DND-41 (cell line): ENCODE results near the gene WDR90.

Experiments used
- ATAC-seq: fragments of 200-7000 bp; cut with Tn5 transposase; 3 replicates; pipeline ENCODE4 v1.9.1; 2021; ENCODE audit warnings: low read depth; ENCODE audit not compliant: insufficient read depth
- DNase-seq: peaks from one replicate; pipeline ENCODE4 v3.0.0-alpha.2; 2020
- H2AFZ ChIP-seq: 2 replicates; pipeline ENCODE4 v1.6.0; 2012; ENCODE audit warnings: low read depth, low read length
- H3K27ac ChIP-seq: 2 replicates; pipeline ENCODE4 v1.5.1; 2012; ENCODE audit warnings: low read length, inconsistent platforms
- H3K27me3 ChIP-seq: fragments of 200-600 bp; sonication (generic); 2 replicates; pipeline ENCODE4 v1.6.0; 2012; ENCODE audit warnings: low read length, mild to moderate bottlenecking, inconsistent platforms; ENCODE audit not compliant: insufficient read depth, poor library complexity
- H3K36me3 ChIP-seq: 2 replicates; pipeline ENCODE4 v1.5.1; 2012; ENCODE audit warnings: low read length, inconsistent platforms; ENCODE audit not compliant: insufficient read depth
- H3K4me1 ChIP-seq: 2 replicates; pipeline ENCODE4 v1.5.1; 2012; ENCODE audit warnings: mild to moderate bottlenecking, low read length; ENCODE audit not compliant: insufficient read depth
- H3K4me2 ChIP-seq: 2 replicates; pipeline ENCODE4 v1.6.0; 2012; ENCODE audit warnings: mild to moderate bottlenecking, moderate library complexity, low read length, inconsistent platforms; ENCODE audit not compliant: insufficient read depth
- H3K4me3 ChIP-seq, 2 experiments: fragments of 200-600 bp in 1 of 2; shearing (Covaris generic) in 1 of 2; 2 replicates each; pipeline ENCODE4 v1.5.1; 2012 to 2016; ENCODE audit warnings: inconsistent platforms in 2 of 2, low read length in 2 of 2, mild to moderate bottlenecking in 2 of 2, low read depth in 1 of 2, moderate library complexity in 1 of 2
- H3K79me2 ChIP-seq: 2 replicates; pipeline ENCODE4 v1.6.0; 2012; ENCODE audit warnings: low read length, inconsistent platforms; ENCODE audit not compliant: insufficient read depth
- H3K9ac ChIP-seq: 2 replicates; pipeline ENCODE4 v1.6.0; 2012; ENCODE audit warnings: low read depth, mild to moderate bottlenecking, inconsistent platforms, low read length, moderate library complexity
- H3K9me3 ChIP-seq: 2 replicates; pipeline ENCODE4 v1.5.1; 2012; ENCODE audit warnings: low read length, moderate library complexity, mild to moderate bottlenecking, inconsistent platforms; ENCODE audit not compliant: insufficient read depth, severe bottlenecking
- H4K20me1 ChIP-seq: 2 replicates; pipeline ENCODE4 v1.6.0; 2012; ENCODE audit warnings: low read length; ENCODE audit not compliant: insufficient read depth
- EZH2 ChIP-seq: IDR thresholded peaks from 3 replicates; pipeline ENCODE4 v1.6.1; 2012; ENCODE audit warnings: borderline replicate concordance, low read depth, mild to moderate bottlenecking, moderate library complexity, low read length, inconsistent platforms; ENCODE audit not compliant: severe bottlenecking
- TF ChIP-seq, protein P1 (sequence below): IDR thresholded peaks from 2 replicates; pipeline ENCODE4 v1.5.1; 2012; ENCODE audit warnings: borderline replicate concordance, low read length, moderate library complexity, mild to moderate bottlenecking; ENCODE audit not compliant: poor library complexity, severe bottlenecking; ENCODE audit errors: extremely low read depth

Gene WDR90

DNA sequence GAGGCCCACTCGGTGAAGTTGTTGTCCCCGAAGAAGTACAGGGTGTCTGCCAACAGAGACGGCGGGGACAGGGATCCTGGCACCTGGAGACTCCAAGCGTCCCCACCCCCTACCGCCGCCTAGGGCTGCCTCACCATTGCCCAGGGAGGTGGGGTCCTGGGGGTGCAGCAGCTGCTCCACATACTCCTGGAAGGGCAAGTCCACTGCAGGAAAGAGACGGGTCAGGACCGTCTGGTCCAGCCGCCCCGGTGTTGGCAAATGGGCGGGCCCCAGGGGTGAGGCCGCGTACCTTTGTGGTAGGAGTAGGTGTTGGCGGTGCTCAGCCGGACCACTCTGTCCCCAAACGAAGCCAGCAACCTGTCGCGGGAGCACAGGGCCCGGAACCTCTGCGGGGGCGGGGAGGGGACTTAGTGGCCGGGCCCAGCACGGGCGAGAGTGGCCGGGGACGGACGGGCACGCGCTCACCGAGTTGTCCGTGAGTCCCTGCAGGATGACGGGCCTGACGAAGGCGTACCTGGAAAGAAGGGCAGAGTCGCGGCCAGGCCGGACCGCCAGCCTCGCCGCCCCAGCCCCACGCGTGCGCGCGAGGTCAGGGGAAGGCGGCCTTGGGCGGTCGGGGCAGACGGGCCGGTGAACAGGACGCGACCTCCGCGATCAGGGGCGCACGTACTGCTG, 34.4 kb downstream of the WDR90 start:
- Histone ChIP-seq H3K27me3 (no peaks in the 10 kb centered on the region), H4K20me1 (peaks cover 51% of the 10 kb centered on the region), H3K4me3 (peak overlapping the region; percentile 61 to 98; a peak in 3 of 4 replicates), H3K9me3 (no peaks in the 10 kb centered on the region), H3K4me2 (peak overlapping the region; percentile 99), H3K36me3 (peaks cover 69% of the 10 kb centered on the region), H3K27ac (peak overlapping the region; percentile 77), H3K79me2 (peaks cover 42% of the 10 kb centered on the region), H3K4me1 (peaks cover 77% of the 10 kb centered on the region), H2AFZ (peak overlapping the region; percentile 70), H3K9ac (peak overlapping the region; percentile 85)
- DNase-seq: no peak
- TF ChIP-seq, protein P1, sequence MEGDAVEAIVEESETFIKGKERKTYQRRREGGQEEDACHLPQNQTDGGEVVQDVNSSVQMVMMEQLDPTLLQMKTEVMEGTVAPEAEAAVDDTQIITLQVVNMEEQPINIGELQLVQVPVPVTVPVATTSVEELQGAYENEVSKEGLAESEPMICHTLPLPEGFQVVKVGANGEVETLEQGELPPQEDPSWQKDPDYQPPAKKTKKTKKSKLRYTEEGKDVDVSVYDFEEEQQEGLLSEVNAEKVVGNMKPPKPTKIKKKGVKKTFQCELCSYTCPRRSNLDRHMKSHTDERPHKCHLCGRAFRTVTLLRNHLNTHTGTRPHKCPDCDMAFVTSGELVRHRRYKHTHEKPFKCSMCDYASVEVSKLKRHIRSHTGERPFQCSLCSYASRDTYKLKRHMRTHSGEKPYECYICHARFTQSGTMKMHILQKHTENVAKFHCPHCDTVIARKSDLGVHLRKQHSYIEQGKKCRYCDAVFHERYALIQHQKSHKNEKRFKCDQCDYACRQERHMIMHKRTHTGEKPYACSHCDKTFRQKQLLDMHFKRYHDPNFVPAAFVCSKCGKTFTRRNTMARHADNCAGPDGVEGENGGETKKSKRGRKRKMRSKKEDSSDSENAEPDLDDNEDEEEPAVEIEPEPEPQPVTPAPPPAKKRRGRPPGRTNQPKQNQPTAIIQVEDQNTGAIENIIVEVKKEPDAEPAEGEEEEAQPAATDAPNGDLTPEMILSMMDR: no peak
- TF ChIP-seq EZH2: no peak
- no peak for ATAC-seq

DNA sequence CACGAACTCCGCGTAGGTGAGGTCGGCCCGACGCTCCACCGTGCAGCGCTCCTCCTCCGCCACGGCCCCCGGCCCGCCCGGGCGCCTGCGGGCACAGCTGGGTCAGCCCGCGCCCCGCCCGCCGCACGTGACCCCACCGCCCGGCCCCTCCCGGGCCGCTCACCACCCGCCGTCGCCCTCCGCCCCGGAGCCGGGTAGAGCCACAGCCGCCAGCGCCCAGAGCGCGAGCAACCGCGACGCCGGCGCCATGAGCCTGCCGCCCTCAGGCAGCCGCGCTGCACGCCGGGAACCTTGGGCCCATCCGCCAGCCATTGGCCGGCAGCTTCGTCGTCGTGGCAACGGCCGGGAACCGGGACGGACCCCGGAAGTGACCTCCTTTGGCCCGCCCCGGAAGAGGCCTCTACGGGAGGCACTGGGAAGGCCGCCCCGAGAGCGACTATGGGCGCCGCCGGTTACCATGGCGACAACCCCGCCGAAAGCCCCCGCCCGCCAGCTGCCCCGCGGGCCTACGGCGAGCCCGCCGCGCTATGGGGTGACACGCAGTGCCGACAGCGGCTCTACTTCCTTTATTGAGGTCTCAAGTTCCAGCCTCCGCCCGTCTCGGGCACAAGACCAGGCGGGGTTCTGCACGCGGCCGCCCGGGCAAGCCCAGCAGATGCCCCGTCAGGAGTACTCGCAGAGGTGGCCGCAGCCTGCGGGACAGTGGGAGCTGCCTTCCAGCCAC, 35.1 kb downstream of the WDR90 start, which contains the start of gene JMJD8:
JMJD8 (minus strand) TSS at position 264 of the 724 bp plus-strand sequence; CDS start at position 249, 15 bp downstream.
- Histone ChIP-seq H3K4me3 (peak within 1 kb of the TSS; percentile 61 to 98; a peak in 3 of 4 replicates), H3K9me3 (no peaks in the 10 kb centered on the region), H3K4me2 (peak within 1 kb of the TSS; percentile 99), H4K20me1 (peaks cover 47% of the 10 kb centered on the region), H3K27ac (peak within 1 kb of the TSS; percentile 77), H3K9ac (peak within 1 kb of the TSS; percentile 85), H3K36me3 (peaks cover 69% of the 10 kb centered on the region), H3K79me2 (peaks cover 49% of the 10 kb centered on the region), H3K27me3 (no peaks in the 10 kb centered on the region), H3K4me1 (peaks cover 77% of the 10 kb centered on the region), H2AFZ (peak within 1 kb of the TSS; percentile 70)
- peak; percentile 98 for DNase-seq
- ATAC-seq: peak; percentile 79
- no peak for TF ChIP-seq EZH2
- TF ChIP-seq, protein P1: no peak

DNA sequence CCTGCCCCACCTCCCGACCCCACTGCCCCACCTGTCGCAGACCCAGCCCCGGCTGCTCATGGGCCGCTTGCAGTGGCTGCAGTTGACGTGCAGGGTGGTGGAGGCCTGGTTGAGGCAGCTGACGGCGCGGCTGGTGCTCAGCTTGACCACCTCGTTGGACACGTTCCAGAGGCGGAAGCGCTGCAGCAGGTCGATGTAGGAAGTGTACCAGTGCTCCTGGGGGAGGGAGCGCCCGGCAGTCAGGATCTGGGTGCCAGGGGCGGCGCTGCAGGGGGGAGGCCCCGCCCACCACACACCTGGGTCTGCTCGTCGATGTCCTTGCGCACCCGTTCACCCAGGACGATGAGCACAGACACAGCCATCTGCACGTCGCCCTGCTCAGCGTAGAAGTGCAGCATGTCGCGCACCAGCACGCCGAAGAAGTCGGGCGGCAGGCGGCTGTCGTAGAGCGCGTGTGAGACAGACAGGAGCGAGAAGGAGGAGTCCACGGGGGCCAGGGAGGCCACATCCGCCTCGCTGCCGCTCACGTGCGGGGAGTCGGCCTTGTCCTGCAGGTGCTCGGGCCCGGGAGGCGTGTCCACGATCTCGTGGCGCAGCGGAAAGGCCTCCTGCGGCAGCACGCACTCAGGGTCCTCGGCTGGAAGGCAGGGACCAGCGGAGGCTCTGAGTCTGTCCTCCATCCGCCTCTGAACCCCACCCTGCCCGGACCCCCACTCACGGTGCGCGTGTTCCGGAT, 36.0 kb downstream of the WDR90 start:
- Histone ChIP-seq H3K4me1 (peaks cover 76% of the 10 kb centered on the region), H3K9me3 (no peaks in the 10 kb centered on the region), H2AFZ (no peak overlapping the region), H3K4me3 (peak overlapping the region in 1 of 2 experiments; percentile 98; a peak in 2 of 4 replicates), H3K27ac (no peak overlapping the region), H3K36me3 (peaks cover 69% of the 10 kb centered on the region), H3K9ac (no peak overlapping the region), H3K79me2 (peaks cover 57% of the 10 kb centered on the region), H3K4me2 (peak overlapping the region; percentile 99), H3K27me3 (no peaks in the 10 kb centered on the region), H4K20me1 (peaks cover 45% of the 10 kb centered on the region)
- ATAC-seq (no peak), DNase-seq (no peak)
- TF ChIP-seq EZH2: no peak
- TF ChIP-seq, protein P1: no peak
